Measurements from ENCODE around the gene HOXA9. TPM values are rescaled to one million over a fixed set of nuclear protein-coding genes. Genes with fewer than 3 reads are reported as not detected.

Gene HOXA9
- polyA plus RNA-seq, 1 of the 3 experiments (the other 2 are of a cell fraction), result not detected

DNA sequence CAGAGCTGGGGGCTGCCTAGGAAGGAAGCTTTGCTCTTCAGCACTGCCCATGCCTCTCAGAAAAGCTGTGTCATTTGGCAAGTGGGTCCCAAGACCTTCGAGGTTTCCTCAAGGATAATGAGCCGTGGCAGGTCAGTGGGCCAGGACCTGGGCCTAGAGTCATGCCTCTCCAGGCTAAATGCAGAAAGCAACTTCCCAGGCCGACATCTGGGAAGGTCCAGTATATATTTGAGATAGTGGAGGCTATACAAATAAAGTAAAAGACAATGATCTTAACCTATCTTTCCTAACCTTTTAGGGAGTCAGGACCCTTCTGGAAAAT lies 11.1 kb upstream of the HOXA9 start:
- Histone ChIP-seq H3K9me2 (no peaks in the 10 kb centered on the region), H2AFZ (ENCODE audit: low read depth) (no peak overlapping the region), H3K79me2 (ENCODE audit: insufficient read depth) (no peaks in the 10 kb centered on the region), H3K4me3 (ENCODE audit: low read depth in 2 of 2, low read length in 1 of 2) (no peak overlapping the region), H3K9ac (no peak overlapping the region), H3K27me3 (ENCODE audit: insufficient read depth) (peaks cover 98% of the 10 kb centered on the region), H3F3A (replicated peaks; ENCODE audit: insufficient read depth) (no peaks in the 10 kb centered on the region), H4K20me1 (ENCODE audit: insufficient read depth) (no peaks in the 10 kb centered on the region), H3K4me1 (ENCODE audit: control insufficient read depth in 1 of 2, insufficient read depth in 2 of 2, low read depth in 1 of 2, low read length in 1 of 2) (peaks cover 0 to 4% of the 10 kb centered on the region in 2 experiments; a peak in 1 of 4 replicates), H3K27ac (ENCODE audit: low read depth in 2 of 2, low read length in 1 of 2) (no peak overlapping the region), H3K36me3 (replicated peaks in 1 of 2; ENCODE audit: control insufficient read depth in 1 of 2, insufficient read depth in 2 of 2, low read length in 1 of 2) (no peaks in the 10 kb centered on the region), H3K9me3 (no peaks in the 10 kb centered on the region), H3K4me2 (no peak overlapping the region)
- ChIA-PET CTCF (interaction anchor here (1.0 to 12.3 kb wide), 8 partner anchors 10 to 902 kb away, joined by 3 to 205 read pairs (median 4); partner anchors contain the start of genes HOXA11 and HOXA9), POLR2A (no interaction called here)
- 34% methylated on average over 3 of the region's 3 CpGs for WGBS (ENCODE audit: low lambda C conversion rate)
- DNase-seq, result no peak
- TF ChIP-seq, protein P1, sequence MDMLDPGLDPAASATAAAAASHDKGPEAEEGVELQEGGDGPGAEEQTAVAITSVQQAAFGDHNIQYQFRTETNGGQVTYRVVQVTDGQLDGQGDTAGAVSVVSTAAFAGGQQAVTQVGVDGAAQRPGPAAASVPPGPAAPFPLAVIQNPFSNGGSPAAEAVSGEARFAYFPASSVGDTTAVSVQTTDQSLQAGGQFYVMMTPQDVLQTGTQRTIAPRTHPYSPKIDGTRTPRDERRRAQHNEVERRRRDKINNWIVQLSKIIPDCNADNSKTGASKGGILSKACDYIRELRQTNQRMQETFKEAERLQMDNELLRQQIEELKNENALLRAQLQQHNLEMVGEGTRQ (IDR thresholded peaks at IDR 0.05; ENCODE audit: borderline replicate concordance, low read depth, low read length), result no peak
- TF ChIP-seq, protein P2, sequence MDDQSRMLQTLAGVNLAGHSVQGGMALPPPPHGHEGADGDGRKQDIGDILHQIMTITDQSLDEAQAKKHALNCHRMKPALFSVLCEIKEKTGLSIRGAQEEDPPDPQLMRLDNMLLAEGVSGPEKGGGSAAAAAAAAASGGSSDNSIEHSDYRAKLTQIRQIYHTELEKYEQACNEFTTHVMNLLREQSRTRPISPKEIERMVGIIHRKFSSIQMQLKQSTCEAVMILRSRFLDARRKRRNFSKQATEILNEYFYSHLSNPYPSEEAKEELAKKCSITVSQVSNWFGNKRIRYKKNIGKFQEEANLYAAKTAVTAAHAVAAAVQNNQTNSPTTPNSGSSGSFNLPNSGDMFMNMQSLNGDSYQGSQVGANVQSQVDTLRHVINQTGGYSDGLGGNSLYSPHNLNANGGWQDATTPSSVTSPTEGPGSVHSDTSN (IDR thresholded peaks at IDR 0.05), result no peak
- TF ChIP-seq EP300 (IDR thresholded peaks at IDR 0.05; ENCODE audit: borderline replicate concordance in 1 of 2, low read depth in 1 of 2, low read length in 1 of 2) (no peak), EZH2phosphoT487 (IDR thresholded peaks at IDR 0.05; ENCODE audit: borderline replicate concordance, low read depth) (no peak), RCOR1 (IDR thresholded peaks at IDR 0.05; ENCODE audit: low read length) (no peak), GABPA (IDR thresholded peaks at IDR 0.05; ENCODE audit: low read depth) (no peak), RAD21 (IDR thresholded peaks at IDR 0.05; ENCODE audit: low read length) (no peak), ELF1 (IDR thresholded peaks at IDR 0.05) (no peak), GATA2 (CRISPR knock-in tag; IDR thresholded peaks at IDR 0.05) (no peak), RFX5 (IDR thresholded peaks at IDR 0.05; ENCODE audit: low read length) (no peak), SIN3A (IDR thresholded peaks at IDR 0.05; ENCODE audit: borderline replicate concordance, low read depth, low read length) (no peak), TCF12 (IDR thresholded peaks at IDR 0.05) (no peak)
- TF ChIP-seq, protein P3, sequence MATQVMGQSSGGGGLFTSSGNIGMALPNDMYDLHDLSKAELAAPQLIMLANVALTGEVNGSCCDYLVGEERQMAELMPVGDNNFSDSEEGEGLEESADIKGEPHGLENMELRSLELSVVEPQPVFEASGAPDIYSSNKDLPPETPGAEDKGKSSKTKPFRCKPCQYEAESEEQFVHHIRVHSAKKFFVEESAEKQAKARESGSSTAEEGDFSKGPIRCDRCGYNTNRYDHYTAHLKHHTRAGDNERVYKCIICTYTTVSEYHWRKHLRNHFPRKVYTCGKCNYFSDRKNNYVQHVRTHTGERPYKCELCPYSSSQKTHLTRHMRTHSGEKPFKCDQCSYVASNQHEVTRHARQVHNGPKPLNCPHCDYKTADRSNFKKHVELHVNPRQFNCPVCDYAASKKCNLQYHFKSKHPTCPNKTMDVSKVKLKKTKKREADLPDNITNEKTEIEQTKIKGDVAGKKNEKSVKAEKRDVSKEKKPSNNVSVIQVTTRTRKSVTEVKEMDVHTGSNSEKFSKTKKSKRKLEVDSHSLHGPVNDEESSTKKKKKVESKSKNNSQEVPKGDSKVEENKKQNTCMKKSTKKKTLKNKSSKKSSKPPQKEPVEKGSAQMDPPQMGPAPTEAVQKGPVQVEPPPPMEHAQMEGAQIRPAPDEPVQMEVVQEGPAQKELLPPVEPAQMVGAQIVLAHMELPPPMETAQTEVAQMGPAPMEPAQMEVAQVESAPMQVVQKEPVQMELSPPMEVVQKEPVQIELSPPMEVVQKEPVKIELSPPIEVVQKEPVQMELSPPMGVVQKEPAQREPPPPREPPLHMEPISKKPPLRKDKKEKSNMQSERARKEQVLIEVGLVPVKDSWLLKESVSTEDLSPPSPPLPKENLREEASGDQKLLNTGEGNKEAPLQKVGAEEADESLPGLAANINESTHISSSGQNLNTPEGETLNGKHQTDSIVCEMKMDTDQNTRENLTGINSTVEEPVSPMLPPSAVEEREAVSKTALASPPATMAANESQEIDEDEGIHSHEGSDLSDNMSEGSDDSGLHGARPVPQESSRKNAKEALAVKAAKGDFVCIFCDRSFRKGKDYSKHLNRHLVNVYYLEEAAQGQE (IDR thresholded peaks at IDR 0.05; ENCODE audit: low read depth, low read length), result no peak
